HCT116 (cell line): ENCODE measurements around the gene TMTC2. TPM values are rescaled to one million over a fixed set of nuclear protein-coding genes. Genes with fewer than 3 reads are reported as not detected.

Experiments used
- ATAC-seq: fragments of 200-7000 bp; cut with Tn5 transposase; 2 replicates; pipeline ENCODE4 v1.9.1; 2020; ENCODE audit warnings: mild to moderate bottlenecking, moderate library complexity
- BruUV-seq: library from RNA; stranded (reverse); fragments of 400-500 nt; replicated peaks from 2 replicates; lab custom pipeline; 2021; lab: Mats Ljungman, UMichigan
- CTCF ChIA-PET: fragments of 300-600 bp; sonication (Branson Sonifier 250); formaldehyde crosslinking; loops from one replicate; lab custom pipeline; 2021; ENCODE audit warnings: antibody characterized with exemption; lab: Charles Lee
- POLR2A ChIA-PET: fragments of 300-600, 350-600 bp; sonication (Branson Sonifier 250); formaldehyde crosslinking; loops from one replicate; lab custom pipeline; 2021; ENCODE audit warnings: antibody characterized with exemption; lab: Charles Lee
- RAD21 ChIA-PET, 2 experiments: fragments of 300-600 bp; sonication (Branson Sonifier 250); formaldehyde crosslinking; loops; one replicate each; lab custom pipeline; 2023; ENCODE audit warnings: low total read pairs in 2 of 2; ENCODE audit not compliant: uncharacterized antibody in 2 of 2, unreplicated experiment in 2 of 2, low non-redundant PET in 1 of 2; lab: Charles Lee
- DNase-seq: peaks from one replicate; pipeline ENCODE4 v3.0.0-alpha.2; 2010; ENCODE audit warnings: low read depth, low spot score
- H2AFZ ChIP-seq: fragments of 200-600 bp; shearing (Covaris generic), sonication (generic); 2 replicates; pipeline ENCODE4 v1.6.1; 2017; ENCODE audit warnings: low read depth, mixed run types, mixed read lengths, antibody characterized with exemption, low read length; ENCODE audit not compliant: poor library complexity, severe bottlenecking
- H3K27ac ChIP-seq: 2 replicates; pipeline ENCODE4 v1.5.1; 2012; ENCODE audit warnings: low read depth, low read length
- H3K27me3 ChIP-seq: fragments of 200-600 bp; sonication (generic); 2 replicates; pipeline ENCODE4 v1.6.1; 2016; ENCODE audit warnings: mixed run types, low read length, mixed read lengths; ENCODE audit not compliant: insufficient read depth
- H3K36me3 ChIP-seq, 2 experiments: fragments of 200-500 bp in 1 of 2; fragments of 200-600 bp in 1 of 2; sonication (Bioruptor generic) in 1 of 2; sonication (generic) in 1 of 2; 2 replicates each; pipeline versions ENCODE4 v1.5.1 to v1.6.1; 2014 to 2016; ENCODE audit warnings: low read length in 2 of 2, inconsistent platforms in 1 of 2, mixed read lengths in 1 of 2, mixed run types in 1 of 2; ENCODE audit not compliant: insufficient read depth in 2 of 2, control insufficient read depth in 1 of 2
- H3K4me1 ChIP-seq, 2 experiments: fragments of 200-600 bp in 1 of 2; sonication (generic) in 1 of 2; 2 replicates each; pipeline versions ENCODE4 v1.5.1 to v1.6.1; 2012 to 2017; ENCODE audit warnings: low read length in 2 of 2, inconsistent platforms in 1 of 2, mild to moderate bottlenecking in 1 of 2, mixed read lengths in 1 of 2, mixed run types in 1 of 2, moderate library complexity in 1 of 2; ENCODE audit not compliant: insufficient read depth in 2 of 2, control insufficient read depth in 1 of 2
- H3K4me2 ChIP-seq: fragments of 200-600 bp; sonication (generic); 2 replicates; pipeline ENCODE4 v1.6.1; 2017; ENCODE audit warnings: mixed run types, low read length, mixed read lengths
- H3K4me3 ChIP-seq, 2 experiments: fragments of 200-600 bp in 1 of 2; sonication (generic) in 1 of 2; replicated peaks in 1 of 2; 2 replicates each; pipeline ENCODE4 v1.5.1; 2011 to 2016; ENCODE audit warnings: low read length in 2 of 2, control low read depth in 1 of 2, low read depth in 1 of 2, mild to moderate bottlenecking in 1 of 2, mixed read lengths in 1 of 2, mixed run types in 1 of 2
- H3K79me2 ChIP-seq: fragments of 200-600 bp; sonication (generic); 2 replicates; pipeline ENCODE4 v1.6.1; 2017; ENCODE audit warnings: mild to moderate bottlenecking, mixed run types, low read length, moderate library complexity, mixed read lengths; ENCODE audit not compliant: insufficient read depth
- H3K9ac ChIP-seq: fragments of 200-600 bp; sonication (generic); 2 replicates; pipeline ENCODE4 v1.6.1; 2016; ENCODE audit warnings: low read length, mixed read lengths
- H3K9me2 ChIP-seq: fragments of 200-600 bp; sonication (generic), shearing (Covaris generic); 2 replicates; pipeline ENCODE4 v1.6.1; 2017; ENCODE audit warnings: mixed run types, mild to moderate bottlenecking, moderate library complexity; ENCODE audit not compliant: insufficient read depth
- H3K9me3 ChIP-seq, 2 experiments: fragments of 200-500 bp in 1 of 2; fragments of 200-600 bp in 1 of 2; sonication (Bioruptor generic) in 1 of 2; sonication (generic) in 1 of 2; 2 replicates each; pipeline ENCODE4 v1.6.1; 2014 to 2017; ENCODE audit warnings: low read length in 2 of 2, mixed read lengths in 2 of 2, inconsistent platforms in 1 of 2, low read depth in 1 of 2, mild to moderate bottlenecking in 1 of 2, mixed run types in 1 of 2, moderate library complexity in 1 of 2; ENCODE audit not compliant: control insufficient read depth in 1 of 2, insufficient read depth in 1 of 2
- H4K20me1 ChIP-seq: fragments of 200-600 bp; sonication (generic), shearing (Covaris generic); 2 replicates; pipeline ENCODE4 v1.6.1; 2017; ENCODE audit warnings: mixed run types, mild to moderate bottlenecking, moderate library complexity; ENCODE audit not compliant: insufficient read depth
- CBX3 ChIP-seq: IDR thresholded peaks from 2 replicates; pipeline ENCODE4 v1.6.1; 2012; ENCODE audit warnings: low read depth
- CEBPB ChIP-seq: IDR thresholded peaks from 2 replicates; pipeline ENCODE4 v1.6.1; 2012; ENCODE audit warnings: low read depth
- EGR1 ChIP-seq: IDR thresholded peaks from 2 replicates; pipeline ENCODE4 v1.6.1; 2012; ENCODE audit warnings: low read depth
- ELF1 ChIP-seq: IDR thresholded peaks from 2 replicates; pipeline ENCODE4 v1.6.1; 2012; ENCODE audit warnings: low read depth, borderline replicate concordance
- EZH2phosphoT487 ChIP-seq: fragments of 200-600 bp; IDR thresholded peaks from 2 replicates; pipeline ENCODE4 v1.6.1; 2018; ENCODE audit warnings: antibody characterized with exemption, borderline replicate concordance
- JUND ChIP-seq: IDR thresholded peaks from 2 replicates; pipeline ENCODE4 v1.6.1; 2012
- RAD21 ChIP-seq: IDR thresholded peaks from 2 replicates; pipeline ENCODE4 v1.6.1; 2012; ENCODE audit warnings: low read depth, mild to moderate bottlenecking
- SIN3A ChIP-seq: IDR thresholded peaks from 2 replicates; pipeline ENCODE4 v1.6.1; 2012; ENCODE audit warnings: low read depth
- SP1 ChIP-seq: IDR thresholded peaks from 2 replicates; pipeline ENCODE4 v1.6.1; 2012; ENCODE audit warnings: low read depth
- YY1 ChIP-seq: IDR thresholded peaks from 2 replicates; pipeline ENCODE4 v1.6.1; 2011; ENCODE audit warnings: low read length, low read depth, moderate library complexity, mild to moderate bottlenecking; ENCODE audit not compliant: insufficient replicate concordance; ENCODE audit errors: extremely low read depth
- intact Hi-C: fragments of 100-400 bp; cut with micrococcal nuclease; formaldehyde crosslinking; loops from 2 replicates; pipeline ENCODE4 v1.10.0; 2022
- total RNA-seq: library from RNA; stranded (reverse); gene quantifications from one replicate; pipeline ENCODE4 v1.2.1, GENCODE V29; 2021; ENCODE audit not compliant: unreplicated experiment
- TF ChIP-seq, protein P1 (sequence below): IDR thresholded peaks from 2 replicates; pipeline ENCODE4 v1.6.1; 2012
- TF ChIP-seq, protein P2 (sequence below): IDR thresholded peaks from 2 replicates; pipeline ENCODE4 v1.6.1; 2011; ENCODE audit warnings: mild to moderate bottlenecking, low read length, moderate library complexity; ENCODE audit not compliant: insufficient replicate concordance; ENCODE audit errors: extremely low read depth

The TMTC2 gene
- total RNA-seq, 1 experiment from 2014 or later, result 11.5 TPM

DNA sequence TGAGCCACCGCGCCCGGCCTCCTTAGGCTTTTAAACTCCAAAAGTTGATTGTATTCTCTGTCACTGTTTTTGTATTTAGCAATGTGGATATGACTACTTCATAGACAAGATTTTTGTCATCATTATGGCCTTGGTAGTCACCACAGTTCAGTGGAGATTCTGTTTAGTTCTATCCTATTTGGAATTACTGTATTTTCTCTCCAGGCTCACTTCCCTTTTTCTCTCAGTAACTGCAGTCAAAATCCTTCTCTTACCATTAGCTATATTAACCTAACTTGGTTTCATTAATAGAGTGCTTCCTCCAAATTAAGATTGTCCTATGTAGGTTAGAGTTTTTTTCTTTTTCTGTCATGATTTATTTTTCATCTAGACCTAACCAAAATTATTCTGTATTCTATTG lies 283.9 kb downstream of the TMTC2 start:
- no peak for TF ChIP-seq EZH2phosphoT487
- TF ChIP-seq SP1, result no peak
- TF ChIP-seq, protein P1, sequence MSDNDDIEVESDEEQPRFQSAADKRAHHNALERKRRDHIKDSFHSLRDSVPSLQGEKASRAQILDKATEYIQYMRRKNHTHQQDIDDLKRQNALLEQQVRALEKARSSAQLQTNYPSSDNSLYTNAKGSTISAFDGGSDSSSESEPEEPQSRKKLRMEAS, result no peak
- no peak for TF ChIP-seq CEBPB
- no peak for TF ChIP-seq YY1
- TF ChIP-seq, protein P2, sequence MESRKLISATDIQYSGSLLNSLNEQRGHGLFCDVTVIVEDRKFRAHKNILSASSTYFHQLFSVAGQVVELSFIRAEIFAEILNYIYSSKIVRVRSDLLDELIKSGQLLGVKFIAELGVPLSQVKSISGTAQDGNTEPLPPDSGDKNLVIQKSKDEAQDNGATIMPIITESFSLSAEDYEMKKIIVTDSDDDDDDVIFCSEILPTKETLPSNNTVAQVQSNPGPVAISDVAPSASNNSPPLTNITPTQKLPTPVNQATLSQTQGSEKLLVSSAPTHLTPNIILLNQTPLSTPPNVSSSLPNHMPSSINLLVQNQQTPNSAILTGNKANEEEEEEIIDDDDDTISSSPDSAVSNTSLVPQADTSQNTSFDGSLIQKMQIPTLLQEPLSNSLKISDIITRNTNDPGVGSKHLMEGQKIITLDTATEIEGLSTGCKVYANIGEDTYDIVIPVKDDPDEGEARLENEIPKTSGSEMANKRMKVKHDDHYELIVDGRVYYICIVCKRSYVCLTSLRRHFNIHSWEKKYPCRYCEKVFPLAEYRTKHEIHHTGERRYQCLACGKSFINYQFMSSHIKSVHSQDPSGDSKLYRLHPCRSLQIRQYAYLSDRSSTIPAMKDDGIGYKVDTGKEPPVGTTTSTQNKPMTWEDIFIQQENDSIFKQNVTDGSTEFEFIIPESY, result no peak
- TF ChIP-seq RAD21, result no peak
- TF ChIP-seq JUND, result no peak
- TF ChIP-seq ELF1, result no peak
- TF ChIP-seq SIN3A, result no peak
- no peak for TF ChIP-seq EGR1
- TF ChIP-seq CBX3, result no peak
- ChIA-PET RAD21 (no interaction called here), CTCF (no interaction called here), POLR2A (no interaction called here)
- ATAC-seq, result no peak
- no peak overlapping the region for H3K27ac ChIP-seq
- H3K9me3 ChIP-seq, result no peaks in the 10 kb centered on the region
- intact Hi-C loops, result no loop called here
- no peaks in the 10 kb centered on the region for H4K20me1 ChIP-seq
- no peak for DNase-seq
- H3K4me2 ChIP-seq, result no peak overlapping the region
- H3K79me2 ChIP-seq, result no peaks in the 10 kb centered on the region
- no peaks in the 10 kb centered on the region for H3K4me1 ChIP-seq
- no peaks in the 10 kb centered on the region for H3K9me2 ChIP-seq
- H3K4me3 ChIP-seq, result no peak overlapping the region
- no peaks in the 10 kb centered on the region for H3K27me3 ChIP-seq
- BruUV-seq, result no TSS peak
- H3K36me3 ChIP-seq, result no peaks in the 10 kb centered on the region
- no peak overlapping the region for H2AFZ ChIP-seq
- H3K9ac ChIP-seq, result no peak overlapping the region
